Stimulated activated CD4-positive, alpha-beta T cell treated with anti-CD3 and anti-CD28 coated beads, Interleukin-4, amount 100 ng/mL, for 1 hour (primary cell): ENCODE data around the gene B3GALT5.
"Not testable (repeated sequence)": the region's sequence is repeated elsewhere in the genome, so short reads cannot be mapped to it uniquely, and the experiment has no call there.

Source experiments
- DNase-seq: peaks from one replicate; pipeline ENCODE4 v3.0.0-alpha.2; 2020

The B3GALT5 gene, protein sequence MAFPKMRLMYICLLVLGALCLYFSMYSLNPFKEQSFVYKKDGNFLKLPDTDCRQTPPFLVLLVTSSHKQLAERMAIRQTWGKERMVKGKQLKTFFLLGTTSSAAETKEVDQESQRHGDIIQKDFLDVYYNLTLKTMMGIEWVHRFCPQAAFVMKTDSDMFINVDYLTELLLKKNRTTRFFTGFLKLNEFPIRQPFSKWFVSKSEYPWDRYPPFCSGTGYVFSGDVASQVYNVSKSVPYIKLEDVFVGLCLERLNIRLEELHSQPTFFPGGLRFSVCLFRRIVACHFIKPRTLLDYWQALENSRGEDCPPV

DNA sequence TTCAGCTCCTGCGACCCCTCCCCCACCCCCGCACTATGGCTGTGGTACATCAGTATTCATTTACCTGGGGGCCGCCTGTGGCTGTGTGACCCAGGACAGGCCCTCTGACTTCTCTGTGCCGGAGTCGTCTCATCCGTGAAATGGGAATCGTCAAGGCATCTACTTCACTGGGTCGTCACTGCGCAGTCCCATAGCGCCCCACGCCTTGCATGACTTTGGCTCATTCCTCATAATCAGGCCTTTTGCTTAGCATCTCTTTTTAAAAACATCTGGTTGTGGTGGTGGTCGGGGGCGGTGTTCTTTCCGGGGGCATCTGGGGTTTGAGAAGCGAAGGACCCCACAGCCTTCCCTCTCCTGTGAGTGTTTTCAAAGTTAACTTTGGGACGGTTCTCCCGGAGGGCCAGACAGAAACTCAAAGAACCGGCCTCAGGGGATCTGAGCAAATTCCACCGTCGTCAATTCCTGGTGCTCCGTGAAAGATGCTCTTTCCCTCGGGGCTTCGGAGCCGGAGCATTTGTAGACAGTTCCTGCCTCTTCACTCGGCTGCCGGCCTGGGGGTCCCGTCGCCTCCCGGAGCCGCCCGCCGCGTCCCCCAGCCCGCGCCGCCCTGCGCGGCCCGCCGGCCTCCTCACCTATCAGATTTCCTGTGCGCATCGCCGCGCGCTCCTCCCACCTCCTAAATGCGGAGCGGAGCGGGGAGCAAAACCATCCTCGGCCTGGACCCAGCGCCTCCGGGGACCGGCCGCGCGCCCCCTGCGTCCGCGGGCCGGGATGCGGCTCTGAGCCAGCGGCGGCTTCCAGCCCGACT, at the start of gene B3GALT5:
B3GALT5 (plus strand) TSS at position 708 of the 808 bp plus-strand sequence. CDS start 47,620 bp downstream, outside the sequence.
- DNase-seq: no peak

DNA sequence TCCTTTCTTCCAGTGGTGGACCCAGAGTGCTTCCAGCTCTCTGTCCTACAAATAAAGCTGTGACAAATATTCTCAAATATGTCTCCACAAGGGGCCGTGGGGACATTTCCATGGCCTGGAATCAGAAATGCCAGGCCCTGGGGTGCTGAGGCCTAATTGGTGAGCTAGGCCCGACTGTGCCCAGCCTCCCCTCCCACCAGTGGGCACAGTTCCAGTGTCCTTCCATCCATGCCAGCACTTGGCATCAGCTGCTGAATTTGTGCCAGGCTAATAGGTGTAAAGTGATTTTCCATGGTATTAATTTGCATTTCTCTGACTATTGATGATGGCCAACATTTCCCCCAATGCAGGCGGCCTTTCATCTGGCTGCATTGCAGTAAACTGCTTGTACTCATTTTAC, 48.5 kb upstream of the B3GALT5 start:
- DNase-seq: no peak

DNA sequence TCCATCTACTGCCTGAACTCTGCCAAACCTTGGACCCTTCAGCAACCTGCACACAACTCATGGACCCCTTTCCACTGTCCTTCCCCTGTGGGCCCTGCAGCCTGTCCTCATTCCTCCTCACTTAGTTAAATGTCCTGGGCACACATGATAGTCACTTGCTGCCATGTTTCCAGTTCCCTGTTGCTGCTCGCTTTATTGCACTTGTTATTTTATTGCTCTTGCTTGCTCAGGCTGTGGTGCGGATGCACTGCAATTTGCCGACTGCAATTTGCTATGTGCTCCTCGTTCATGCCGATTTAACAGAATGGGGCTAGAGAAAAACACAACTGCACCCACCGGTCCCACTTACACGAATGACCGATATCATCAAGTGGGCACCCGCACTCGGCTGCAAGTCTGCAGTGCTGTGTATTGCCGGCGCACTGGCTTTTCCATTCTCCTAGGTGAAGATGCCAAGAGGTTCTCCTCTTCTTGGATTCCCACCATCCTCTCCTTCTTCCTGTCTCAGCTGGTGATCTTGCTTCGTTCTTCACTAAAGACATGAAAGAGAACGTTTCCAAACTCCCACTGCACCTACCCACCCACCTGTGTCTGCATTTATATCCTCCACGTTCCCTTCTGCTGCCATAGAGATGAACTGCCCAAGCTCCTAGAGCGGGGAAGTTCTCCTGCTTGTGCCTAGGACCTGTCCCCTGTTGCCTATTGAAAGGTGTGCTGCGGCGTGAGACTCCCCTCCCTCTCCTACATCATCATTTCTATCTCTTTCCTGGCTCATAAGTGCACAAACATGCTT, 45.4 kb upstream of the B3GALT5 start:
- no peak for DNase-seq

DNA sequence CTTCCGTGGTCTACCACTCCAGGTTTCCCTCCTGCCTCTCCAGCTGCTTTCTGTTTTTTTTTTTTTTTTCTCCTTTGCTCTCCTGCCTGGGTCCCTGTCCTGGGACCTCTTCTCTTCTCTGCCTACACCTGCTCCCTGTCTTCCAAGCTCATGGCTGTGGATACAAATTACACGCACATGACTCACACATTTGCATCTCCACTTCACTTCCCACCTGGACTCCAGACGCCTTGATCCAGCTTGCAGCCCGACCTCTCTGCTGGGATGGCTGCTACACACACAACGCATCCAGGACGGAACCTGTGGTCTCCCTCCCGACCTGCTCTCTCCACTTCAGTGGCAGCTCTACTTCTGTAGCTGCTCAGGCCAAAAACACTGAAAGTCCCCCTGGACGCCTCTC, 44.4 kb upstream of the B3GALT5 start:
- no peak for DNase-seq

DNA sequence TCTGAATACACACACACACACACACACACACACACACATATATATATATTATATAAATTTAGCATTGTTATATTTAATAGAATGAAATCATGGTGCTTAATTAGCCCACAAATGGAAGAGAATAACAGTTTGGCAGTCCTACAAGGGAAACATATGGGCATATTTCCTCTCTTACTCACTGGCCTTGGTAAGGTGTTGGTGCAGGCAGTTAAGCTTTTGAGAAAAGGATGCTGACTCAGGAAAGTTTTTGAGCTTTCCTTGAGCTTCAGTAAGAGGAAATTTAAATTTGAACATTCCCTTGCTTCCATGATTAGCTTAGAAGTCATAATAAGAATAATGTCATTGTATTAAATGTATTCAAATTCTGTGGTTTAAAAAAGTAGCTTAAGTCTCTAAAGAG, 37.0 kb upstream of the B3GALT5 start:
- DNase-seq: no peak

DNA sequence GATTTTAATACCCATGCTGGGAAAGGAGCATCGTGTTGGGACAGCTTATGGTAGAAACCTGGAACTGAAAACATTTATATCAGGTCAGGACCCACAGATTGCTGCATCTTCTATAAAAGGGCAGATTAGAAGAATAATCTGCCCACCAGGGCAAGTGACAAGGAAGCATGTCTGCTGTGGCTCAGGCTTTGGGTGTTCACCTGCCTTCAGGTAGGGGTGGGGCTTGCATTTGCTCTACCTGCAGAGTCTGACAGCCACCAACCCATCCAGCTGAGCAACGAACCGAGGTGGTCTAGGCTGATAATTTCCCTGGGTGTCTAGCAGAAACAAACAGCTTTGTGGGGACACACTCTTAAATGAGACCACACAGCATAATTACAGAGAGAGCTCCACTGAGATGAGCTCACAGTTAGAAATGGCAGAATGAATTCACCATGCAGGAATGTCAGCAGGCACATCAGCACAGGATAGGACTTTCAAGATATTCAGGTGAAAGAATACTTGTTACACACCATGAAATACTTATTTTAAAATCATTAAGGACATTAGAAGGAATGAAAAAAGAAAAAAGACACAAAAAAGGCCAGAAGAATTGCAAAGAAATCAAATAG, 36.1 kb upstream of the B3GALT5 start:
- DNase-seq: no peak

DNA sequence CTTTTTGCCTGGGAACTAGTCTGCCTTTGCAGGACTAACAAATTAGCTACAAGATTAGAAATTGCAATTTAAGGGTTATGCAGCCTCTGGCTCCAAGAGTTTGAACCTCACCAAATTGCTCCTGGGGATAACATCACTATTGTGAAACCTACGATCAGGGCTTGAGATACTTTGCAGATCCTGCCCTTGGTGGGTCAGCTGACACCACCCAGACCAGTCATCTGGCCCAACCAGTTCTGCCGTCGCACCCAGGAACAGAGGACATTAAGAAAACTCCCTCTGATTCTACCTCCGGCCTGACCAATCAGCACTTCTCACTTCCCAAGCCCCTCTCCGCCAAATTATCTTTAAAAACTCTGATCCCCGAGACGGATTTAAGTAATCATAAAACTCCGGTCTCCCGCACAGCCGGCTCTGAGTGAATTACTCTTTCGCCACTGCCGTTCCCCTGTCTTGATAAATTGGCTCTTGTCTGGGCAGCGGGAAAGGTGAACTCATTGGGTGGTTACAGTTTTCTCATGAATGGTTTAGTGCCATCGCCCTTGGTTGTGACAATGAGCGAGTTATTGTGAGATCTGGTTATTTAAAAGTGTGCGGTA, 32.9 kb upstream of the B3GALT5 start:
- no peak for DNase-seq

DNA sequence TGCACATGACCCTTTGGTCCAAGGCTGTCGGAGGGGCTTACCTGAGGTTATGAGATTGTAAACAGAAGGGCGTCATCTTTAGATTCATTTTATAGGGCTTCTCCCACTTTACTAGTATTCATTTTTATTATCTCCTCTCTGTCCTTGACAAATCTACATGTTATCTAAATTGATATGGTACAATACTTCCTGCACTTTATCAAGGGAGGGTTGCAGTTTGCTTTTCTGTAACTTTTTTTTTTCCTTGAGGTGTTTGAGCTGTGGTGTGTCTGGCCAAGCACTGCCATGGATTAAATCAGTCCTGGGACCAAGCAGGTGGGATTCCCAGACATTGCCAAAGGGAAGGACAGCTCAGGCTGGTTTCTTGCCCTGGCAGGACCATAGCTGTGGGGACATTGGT, 32.0 kb upstream of the B3GALT5 start:
- DNase-seq: no peak

DNA sequence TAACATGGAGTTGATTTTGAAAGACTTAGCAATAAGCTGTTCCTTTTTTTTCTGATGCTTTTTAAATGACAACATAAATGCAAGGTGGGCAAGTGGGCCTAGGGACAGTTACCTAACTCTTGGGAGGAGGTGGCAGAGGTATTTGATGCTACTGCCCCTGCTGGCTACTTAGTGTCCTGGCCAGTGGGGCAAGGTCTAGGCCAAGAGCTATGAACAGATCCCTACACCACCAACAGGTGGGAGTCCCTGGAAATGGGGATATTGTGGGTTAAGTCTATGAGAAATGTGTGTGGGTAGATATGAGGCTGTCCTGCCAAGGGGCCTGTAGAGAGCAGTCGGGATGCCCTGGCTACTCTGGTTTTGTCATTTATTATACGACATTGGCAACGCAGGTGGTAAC, 31.3 kb upstream of the B3GALT5 start:
- no peak for DNase-seq

DNA sequence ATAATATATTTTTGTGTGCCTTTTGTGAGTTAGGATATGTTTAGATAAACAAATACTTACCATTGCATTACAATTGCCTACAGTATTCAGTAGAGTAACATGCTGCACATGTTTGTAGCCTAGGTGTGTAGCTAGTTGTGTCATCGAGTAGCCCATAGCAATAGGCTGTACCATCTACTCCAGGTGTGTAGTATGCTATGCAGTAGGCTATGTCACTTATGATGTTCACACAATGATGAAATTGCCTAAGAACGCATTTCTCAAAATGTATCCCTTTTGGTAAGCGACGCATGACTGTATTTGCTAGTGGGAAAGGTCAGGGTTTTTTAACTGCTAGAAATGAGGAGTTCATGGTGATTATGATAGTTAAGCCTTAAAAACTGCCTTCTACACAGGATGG, 30.0 kb upstream of the B3GALT5 start:
- no peak for DNase-seq

DNA sequence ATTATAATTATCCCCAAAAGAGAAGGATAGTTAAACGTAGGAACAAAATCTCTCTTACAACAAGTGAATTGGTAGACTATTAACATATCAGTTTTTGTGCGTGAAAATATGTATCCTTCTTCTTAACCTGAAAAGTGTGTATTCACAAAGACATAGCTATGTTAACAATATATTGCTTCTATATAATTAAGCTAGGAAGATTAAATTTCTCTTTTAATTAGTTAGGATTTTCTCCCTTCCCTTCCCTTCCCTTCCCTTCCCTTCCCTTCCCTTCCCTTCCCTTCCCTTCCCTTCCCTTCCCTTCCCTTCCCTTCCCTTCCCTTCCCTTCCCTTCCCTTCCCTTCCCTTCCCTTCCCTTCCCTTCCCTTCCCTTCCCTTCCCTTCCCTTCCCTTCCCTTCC, 29.2 kb upstream of the B3GALT5 start:
- not testable (repeated sequence) for DNase-seq

DNA sequence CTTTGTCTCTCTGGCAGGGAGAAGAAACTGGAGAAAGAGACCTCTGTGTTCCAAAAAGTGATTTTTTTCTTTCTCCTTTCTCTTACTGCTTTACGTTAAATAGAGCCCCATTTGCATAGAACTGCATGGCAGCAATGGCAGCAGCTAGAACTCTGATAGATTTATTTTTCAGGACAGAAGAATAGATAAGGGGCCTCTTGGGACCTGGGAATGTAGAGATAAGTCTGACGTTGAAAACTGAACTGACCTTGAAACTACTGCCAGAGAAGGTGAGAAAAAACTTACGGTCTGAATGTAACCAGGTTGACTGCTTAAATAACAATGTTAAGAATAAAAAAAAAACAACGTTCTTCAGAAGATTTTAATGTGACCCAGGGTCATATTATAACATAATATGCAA, 25.4 kb upstream of the B3GALT5 start:
- no peak for DNase-seq

DNA sequence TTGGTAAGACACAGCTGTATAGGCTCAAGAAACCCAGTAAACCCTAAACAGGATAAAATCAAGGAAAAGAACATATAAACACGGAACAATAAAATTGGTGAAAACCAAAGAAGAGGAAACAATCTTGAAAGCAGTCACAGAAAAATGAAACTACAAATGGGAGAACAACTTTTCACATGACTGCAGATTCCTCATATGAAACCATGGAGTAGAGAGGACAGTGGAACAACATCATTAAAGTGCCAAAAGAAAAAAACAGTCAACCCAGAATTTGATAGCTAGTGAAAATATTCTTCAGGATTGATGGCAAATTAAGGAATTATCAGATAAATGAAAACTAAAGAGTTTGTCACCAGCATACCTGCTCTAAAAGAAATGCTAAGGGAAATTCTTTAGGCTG, 23.9 kb upstream of the B3GALT5 start:
- DNase-seq: no peak

DNA sequence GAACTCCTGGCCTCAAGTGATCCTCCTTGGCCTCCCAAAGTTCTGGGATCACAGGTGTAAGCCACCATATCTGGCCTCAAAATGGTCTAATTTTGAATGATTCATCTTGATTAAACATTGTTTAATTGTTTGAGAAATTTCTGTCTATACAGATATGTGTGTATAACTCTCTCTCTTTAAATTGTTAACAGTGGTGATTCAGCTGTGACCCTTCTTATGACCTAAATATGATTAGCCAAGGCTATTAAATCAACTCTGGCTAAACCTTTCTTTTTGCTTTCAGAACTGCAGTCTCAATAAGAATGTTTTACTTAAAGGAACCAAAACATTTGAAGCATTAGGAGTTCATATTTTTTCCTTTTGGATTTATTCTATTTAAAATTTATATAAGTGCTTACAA, 19.2 kb upstream of the B3GALT5 start:
- DNase-seq: no peak

DNA sequence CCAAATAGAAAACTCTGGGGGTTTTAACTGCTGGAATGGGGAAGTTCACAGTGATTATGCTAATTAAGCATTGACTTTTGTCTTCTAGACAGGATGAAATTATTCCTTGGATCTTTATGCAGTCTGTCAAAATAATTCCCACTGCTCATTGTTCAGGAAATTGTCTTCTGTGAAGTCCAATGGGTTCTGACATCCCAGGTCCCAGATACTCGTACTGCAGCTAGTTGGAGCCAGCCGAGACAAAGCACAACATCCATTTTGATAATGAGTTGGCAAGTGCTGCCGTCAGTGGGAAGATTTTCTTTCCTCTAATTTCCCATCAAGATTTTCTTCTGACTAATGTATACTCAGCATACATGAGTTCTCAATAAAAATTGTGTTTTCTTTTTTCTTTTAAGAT, 17.3 kb upstream of the B3GALT5 start:
- no peak for DNase-seq

DNA sequence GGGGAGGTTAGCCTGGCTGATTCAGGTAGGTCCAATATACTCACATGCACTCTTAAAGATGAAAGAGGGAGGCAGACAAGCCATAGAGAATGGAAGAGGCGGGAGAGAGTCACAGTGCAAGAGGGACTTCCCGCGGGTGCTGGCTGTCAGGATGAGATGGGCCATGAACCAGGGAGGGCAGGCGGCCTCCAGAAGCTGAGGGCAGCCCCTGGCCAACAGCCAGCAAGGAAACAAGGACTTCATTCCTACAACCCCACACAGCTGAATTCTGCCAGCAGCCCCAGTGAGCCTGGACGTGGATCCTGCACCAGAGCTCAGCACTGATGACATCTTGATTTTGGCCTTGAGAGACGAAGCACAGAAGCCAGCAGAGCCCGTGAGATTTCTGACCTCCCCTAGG, 15.1 kb upstream of the B3GALT5 start:
- DNase-seq: no peak

DNA sequence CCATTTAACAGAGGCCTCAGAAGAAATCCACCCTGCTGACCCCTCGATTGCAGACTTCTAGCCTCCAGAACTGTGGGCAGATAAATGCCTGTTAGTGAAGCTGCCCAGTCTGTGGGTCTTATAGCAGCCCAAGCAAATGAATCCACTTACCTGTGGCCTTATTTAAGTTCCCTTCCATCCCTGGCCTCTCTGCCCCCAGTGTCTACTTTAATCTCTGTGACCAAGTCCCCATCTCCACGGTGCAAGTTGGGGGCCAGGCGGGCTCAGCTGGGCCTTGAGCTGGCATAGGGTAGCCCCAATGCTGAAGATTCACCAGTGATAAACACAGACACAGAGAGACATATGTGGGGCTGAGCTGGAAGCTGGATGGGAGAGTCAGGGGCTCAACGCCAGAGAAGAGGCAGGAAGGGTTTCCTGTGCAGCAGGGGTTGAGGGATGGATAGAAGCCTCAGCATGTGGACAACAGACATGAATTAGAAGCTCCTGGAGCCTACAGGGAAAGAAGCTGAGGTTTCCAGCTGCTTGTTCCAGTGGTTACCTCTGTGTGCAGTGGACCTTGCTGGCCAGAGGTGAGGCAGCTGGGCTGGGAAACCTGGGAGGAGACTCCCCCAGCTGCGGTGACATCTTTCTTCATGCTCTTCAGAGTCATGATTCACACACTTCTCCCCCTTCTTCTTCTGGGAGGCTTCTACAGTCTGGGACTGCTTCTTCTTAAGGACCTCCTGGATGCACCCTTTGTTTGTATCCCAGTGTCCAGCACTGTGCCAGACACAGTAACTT, 13.4 kb upstream of the B3GALT5 start:
- DNase-seq: no peak

DNA sequence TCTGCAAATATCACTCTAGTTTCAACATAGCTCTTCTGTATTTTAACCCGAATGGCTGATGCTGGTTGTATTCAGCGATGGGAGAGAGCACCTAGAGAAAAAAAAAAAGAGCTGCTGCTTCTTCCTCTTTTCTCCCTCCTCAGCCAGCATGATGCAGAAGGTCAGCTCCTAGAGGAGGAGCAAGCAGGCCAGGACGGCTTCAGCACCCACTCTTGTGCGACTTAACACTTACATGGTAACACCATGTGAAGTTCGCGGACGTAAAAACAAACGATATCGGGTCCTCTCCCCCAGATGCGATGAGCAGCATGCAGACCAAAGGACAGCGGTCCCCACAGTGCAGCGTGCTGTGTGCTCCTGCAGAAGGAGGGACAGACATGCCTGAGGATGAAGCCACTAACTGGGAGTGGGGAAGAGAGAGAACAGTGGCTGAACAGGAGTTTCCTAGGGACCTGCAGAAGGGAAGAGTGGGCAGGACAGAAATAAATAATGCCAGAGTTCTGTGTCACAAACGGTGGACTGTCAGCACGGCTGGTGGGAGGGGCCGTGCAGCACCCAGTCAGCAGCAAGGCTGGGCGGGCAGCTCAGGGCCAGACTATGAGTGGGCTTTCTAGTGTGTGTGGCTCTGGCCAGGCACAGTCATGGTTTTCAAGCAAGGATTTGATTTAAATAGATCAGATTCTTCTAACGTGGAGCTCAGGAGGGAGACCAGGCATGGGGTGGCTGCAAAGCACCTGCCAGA, 11.4 kb upstream of the B3GALT5 start:
- no peak for DNase-seq

DNA sequence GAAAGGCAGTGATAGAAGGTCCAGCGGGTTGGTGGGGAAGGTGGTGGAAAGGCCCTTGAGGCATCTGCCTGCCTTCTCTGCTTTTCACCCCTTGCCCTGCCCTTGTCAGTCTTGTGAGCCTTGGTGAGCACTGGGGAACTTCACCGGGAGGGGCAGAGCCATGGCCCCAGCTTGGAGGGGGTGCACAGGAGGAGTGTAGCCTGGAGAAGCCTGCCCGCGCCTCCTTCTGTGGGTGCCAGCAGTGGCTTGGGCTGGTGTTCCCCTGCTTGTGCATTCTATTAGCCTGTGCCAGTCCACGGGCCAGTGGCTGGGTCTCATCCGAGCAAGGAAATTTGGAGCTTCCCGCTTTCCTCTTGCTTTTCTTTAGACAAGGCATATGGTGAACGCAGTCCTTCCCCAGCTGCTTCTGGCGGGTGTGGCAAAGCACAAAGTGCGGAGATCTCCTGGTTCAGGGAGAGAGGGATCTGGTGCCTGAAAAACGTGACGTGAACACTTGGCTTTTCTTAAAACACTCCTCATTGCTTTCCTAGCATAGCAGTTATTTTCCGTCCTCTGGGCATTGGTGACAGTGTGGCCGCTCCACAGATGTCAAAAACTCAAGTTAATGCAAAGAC, 10.6 kb upstream of the B3GALT5 start:
- no peak for DNase-seq

DNA sequence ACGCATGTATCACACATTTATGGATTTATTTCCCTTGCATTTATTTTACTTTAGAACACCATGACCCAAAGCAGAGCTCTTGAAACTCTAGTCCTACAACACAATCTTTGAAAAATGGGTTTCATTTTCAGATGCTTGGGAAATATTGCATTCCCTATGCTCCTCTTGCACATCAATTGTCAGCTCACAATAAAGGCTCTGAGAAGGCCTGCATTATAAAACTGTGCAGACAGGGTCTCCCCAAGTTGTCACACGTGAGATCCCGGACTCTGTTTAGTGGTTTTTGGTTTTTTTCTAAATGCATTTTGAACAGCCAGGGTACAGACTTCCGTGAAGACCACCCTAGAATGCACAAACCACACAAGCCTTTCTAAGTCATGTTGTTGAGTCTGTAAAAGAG, 9.9 kb upstream of the B3GALT5 start:
- no peak for DNase-seq

DNA sequence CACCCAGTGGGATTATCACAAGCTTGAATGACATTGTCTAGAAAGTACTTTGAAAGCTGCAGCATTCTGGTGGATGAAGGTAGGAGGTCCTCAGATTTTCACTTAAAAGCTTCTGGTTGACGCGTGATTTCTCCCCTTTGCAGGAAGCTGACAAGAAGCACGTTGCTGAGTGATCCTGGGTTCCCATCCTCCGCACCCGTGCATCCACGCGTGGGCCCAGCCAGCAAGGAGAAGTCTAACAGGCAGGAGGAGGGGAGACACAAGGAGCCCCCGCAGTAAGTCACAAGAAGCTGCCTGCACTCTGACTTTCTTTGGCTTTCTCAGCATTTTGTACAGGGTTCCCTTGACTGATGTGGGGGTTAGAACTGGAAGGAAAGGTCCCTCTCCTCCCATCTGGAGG, 7.8 kb upstream of the B3GALT5 start:
- DNase-seq: no peak
